ENCODE results near the gene ADGRG3.

- TF ChIP-seq POLR2A (IDR thresholded peaks at IDR 0.05; ENCODE audit: low read depth, low read length) (no peak), TAF1 (IDR thresholded peaks at IDR 0.05; ENCODE audit: low read depth, low read length) (no peak), PAX5 (IDR thresholded peaks at IDR 0.05; ENCODE audit: insufficient read depth, low read length, severe bottlenecking) (no peak), POLR2AphosphoS5 (IDR thresholded peaks at IDR 0.05; ENCODE audit: low read depth, low read length) (no peak), SPI1 (IDR thresholded peaks at IDR 0.05; ENCODE audit: low read depth, low read length) (no peak)
Measured at GRCh38 chr16:57679016-57679415, 10.9 kb downstream of the ADGRG3 start.

All from GM12891 (cell line).